ENCODE data around the gene SYNE1.
"Not testable (repeated sequence)": the region's sequence is repeated elsewhere in the genome, so short reads cannot be mapped to it uniquely, and the experiment has no call there.

Gene SYNE1, protein sequence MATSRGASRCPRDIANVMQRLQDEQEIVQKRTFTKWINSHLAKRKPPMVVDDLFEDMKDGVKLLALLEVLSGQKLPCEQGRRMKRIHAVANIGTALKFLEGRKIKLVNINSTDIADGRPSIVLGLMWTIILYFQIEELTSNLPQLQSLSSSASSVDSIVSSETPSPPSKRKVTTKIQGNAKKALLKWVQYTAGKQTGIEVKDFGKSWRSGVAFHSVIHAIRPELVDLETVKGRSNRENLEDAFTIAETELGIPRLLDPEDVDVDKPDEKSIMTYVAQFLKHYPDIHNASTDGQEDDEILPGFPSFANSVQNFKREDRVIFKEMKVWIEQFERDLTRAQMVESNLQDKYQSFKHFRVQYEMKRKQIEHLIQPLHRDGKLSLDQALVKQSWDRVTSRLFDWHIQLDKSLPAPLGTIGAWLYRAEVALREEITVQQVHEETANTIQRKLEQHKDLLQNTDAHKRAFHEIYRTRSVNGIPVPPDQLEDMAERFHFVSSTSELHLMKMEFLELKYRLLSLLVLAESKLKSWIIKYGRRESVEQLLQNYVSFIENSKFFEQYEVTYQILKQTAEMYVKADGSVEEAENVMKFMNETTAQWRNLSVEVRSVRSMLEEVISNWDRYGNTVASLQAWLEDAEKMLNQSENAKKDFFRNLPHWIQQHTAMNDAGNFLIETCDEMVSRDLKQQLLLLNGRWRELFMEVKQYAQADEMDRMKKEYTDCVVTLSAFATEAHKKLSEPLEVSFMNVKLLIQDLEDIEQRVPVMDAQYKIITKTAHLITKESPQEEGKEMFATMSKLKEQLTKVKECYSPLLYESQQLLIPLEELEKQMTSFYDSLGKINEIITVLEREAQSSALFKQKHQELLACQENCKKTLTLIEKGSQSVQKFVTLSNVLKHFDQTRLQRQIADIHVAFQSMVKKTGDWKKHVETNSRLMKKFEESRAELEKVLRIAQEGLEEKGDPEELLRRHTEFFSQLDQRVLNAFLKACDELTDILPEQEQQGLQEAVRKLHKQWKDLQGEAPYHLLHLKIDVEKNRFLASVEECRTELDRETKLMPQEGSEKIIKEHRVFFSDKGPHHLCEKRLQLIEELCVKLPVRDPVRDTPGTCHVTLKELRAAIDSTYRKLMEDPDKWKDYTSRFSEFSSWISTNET (N-terminal part only)
- 262 to 595 (median 463) reads per million in 3 donors for total RNA-seq

DNA sequence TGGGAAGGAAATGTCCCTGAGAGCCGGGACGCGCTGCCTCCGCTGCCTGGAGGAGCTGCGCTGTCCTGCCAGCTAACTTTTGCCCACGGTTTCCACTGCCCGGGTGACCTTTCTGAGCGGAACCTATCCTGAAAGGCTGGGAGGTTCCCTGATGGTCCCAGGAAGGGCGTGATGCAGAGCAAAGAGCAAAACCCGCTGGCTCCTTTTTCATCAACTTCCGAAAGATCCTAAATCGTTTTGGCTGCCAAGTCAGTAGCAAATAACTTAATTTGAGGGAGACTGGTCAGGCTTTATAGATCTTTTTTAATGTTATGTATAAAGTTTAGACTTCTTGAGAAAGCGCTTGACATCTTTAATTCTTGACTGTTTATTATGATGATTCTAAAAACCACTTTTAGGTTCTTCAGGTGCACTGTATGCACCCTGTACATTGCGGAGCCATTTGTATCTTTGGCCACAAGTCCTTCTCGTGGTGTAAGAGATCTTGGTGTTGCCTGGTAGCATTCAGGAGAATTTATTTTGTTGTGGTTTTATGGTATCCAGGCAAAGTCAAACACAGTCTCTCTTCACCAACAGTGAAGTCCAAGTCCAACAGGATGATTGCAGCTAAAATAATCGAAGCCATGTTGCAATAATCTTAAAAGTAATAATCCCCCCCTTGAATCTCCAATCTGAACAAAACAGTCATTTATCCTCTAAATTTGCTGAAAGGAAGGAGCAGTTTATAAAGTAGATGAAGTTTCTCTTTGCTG is at the start of gene SYNE1:
TSS of gene SYNE1 (minus strand) at position 67 of the 752 bp plus-strand sequence. CDS start 9,031 bp downstream, outside the sequence.
- Histone ChIP-seq H3K4me3 (ENCODE audit: insufficient read depth, low read depth, low read length, poor library complexity, severe bottlenecking) (no peak within 1 kb of the TSS), H3K27ac (ENCODE audit: insufficient read depth, low read length, poor library complexity, severe bottlenecking) (no peak within 1 kb of the TSS), H3K27me3 (replicated peaks; ENCODE audit: control insufficient read depth, insufficient read depth, low read length, poor library complexity, severe bottlenecking) (peaks cover 5% of the 10 kb centered on the region), H3K36me3 (ENCODE audit: control insufficient read depth, insufficient read depth, low read length) (no peaks in the 10 kb centered on the region), H3K9me3 (ENCODE audit: control insufficient read depth, low read length) (no peaks in the 10 kb centered on the region), H3K4me1 (ENCODE audit: control insufficient read depth, insufficient read depth, low read length, poor library complexity, severe bottlenecking) (no peaks in the 10 kb centered on the region)
- DNase-seq, result no peak

DNA sequence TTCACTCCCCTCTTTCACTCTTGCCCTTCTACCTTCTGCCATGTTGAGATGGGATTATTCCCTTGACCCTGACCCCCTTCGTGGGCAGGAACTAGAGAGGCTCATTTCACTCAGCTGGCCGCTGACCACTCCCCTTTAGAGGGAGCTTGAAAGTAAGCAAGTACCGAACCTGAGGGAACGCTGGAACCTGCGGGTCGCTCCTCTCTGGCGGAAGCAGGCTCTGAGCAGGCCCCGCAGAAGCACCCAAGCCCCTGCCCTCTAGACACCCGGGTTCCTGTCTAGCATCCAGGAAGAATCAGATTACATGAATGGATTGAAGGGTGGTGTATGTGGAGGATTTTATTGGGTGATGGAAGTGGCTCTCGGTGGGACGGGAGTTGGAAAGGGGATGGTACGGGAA is 48.7 kb upstream of the SYNE1 start:
- no peaks in the 10 kb centered on the region for H3K4me1 ChIP-seq (ENCODE audit: control insufficient read depth, insufficient read depth, low read length, poor library complexity, severe bottlenecking)
- no peaks in the 10 kb centered on the region for H3K36me3 ChIP-seq (ENCODE audit: control insufficient read depth, insufficient read depth, low read length)
- DNase-seq, result no peak
- H3K27ac ChIP-seq (ENCODE audit: insufficient read depth, low read length, poor library complexity, severe bottlenecking), result no peak overlapping the region
- no peak overlapping the region for H3K4me3 ChIP-seq (ENCODE audit: insufficient read depth, low read depth, low read length, poor library complexity, severe bottlenecking)
- H3K9me3 ChIP-seq (ENCODE audit: control insufficient read depth, low read length), result no peaks in the 10 kb centered on the region
- no peaks in the 10 kb centered on the region for H3K27me3 ChIP-seq (replicated peaks; ENCODE audit: control insufficient read depth, insufficient read depth, low read length, poor library complexity, severe bottlenecking)

DNA sequence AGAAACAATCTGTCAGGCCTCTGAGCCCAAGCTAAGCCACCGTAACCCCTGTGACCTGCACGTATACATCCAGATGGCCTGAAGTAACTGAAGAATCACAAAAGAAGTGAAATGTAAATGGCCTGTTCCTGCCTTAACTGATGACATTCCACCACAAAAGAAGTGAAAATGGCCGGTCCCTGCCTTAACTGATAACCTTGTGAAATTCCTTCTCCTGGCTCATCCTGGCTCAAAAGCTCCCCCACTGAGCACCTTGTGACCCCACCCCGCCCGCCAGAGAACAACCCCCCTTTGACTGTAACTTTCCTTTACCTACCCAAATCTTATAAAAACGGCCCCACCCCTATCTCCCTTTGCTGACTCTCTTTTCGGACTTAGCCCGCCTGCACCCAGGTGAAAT is 45.8 kb upstream of the SYNE1 start:
- not testable (repeated sequence) for H3K4me3 ChIP-seq (ENCODE audit: insufficient read depth, low read depth, low read length, poor library complexity, severe bottlenecking); DNase-seq; H3K36me3 ChIP-seq (ENCODE audit: control insufficient read depth, insufficient read depth, low read length); H3K27me3 ChIP-seq (replicated peaks; ENCODE audit: control insufficient read depth, insufficient read depth, low read length, poor library complexity, severe bottlenecking); H3K4me1 ChIP-seq (ENCODE audit: control insufficient read depth, insufficient read depth, low read length, poor library complexity, severe bottlenecking); H3K27ac ChIP-seq (ENCODE audit: insufficient read depth, low read length, poor library complexity, severe bottlenecking); H3K9me3 ChIP-seq (ENCODE audit: control insufficient read depth, low read length)

DNA sequence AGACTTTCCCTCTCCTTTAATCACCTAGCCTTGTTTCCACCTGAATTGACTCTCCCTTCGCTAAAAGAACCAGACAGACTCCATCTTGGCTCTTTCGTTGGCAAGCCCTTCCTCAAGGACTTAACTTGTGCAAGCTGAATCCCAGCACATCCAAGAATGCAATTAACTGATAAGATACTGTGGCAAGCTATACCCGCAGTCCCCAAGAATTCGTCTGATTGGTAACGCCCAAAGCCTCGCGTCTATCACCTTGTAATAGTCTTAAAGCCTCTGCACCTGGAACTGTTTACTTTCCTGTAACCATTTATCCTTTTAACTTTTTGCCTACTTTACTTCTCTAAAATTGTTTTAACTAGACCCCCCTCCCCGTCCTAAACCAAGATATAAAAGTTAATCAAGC is 45.0 kb upstream of the SYNE1 start:
- H3K4me1 ChIP-seq (ENCODE audit: control insufficient read depth, insufficient read depth, low read length, poor library complexity, severe bottlenecking), result no peaks in the 10 kb centered on the region
- H3K4me3 ChIP-seq (ENCODE audit: insufficient read depth, low read depth, low read length, poor library complexity, severe bottlenecking), result no peak overlapping the region
- DNase-seq, result no peak
- H3K36me3 ChIP-seq (ENCODE audit: control insufficient read depth, insufficient read depth, low read length), result no peaks in the 10 kb centered on the region
- H3K27ac ChIP-seq (ENCODE audit: insufficient read depth, low read length, poor library complexity, severe bottlenecking), result no peak overlapping the region
- H3K27me3 ChIP-seq (replicated peaks; ENCODE audit: control insufficient read depth, insufficient read depth, low read length, poor library complexity, severe bottlenecking), result no peaks in the 10 kb centered on the region
- H3K9me3 ChIP-seq (ENCODE audit: control insufficient read depth, low read length), result no peaks in the 10 kb centered on the region

DNA sequence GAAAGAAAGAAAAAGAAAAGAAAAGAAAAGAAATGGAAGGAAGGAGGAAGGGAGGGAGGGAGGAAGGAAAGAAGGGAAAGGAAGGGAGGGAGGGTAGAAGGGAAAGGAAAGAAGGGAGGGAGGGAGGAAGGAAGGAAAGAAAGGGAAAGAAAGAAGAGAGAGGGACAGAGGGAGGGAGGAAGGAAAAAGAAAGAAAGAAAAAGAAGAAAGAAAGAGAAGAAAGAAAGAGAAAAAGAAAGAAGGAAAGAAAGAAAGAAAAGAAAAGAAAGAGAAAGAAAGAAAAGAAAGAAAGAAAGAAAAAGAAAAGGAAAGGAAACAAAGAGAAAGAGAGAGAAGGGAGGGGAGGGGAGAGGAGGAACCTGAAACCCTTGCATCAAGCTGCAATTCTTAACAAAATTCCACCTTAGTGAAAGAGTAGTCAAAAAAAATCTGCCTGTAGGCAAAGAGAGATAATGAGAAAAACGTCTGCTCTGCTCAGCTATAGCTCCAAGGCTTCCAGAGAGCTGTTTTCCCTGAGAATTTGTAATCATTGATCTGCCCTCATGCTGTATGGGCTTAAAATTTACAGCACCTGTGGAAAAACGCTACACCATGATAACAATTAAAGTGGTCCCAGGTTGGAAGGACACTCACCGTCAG is 43.8 kb upstream of the SYNE1 start:
- no peak for DNase-seq
- Histone ChIP-seq H3K27ac (ENCODE audit: insufficient read depth, low read length, poor library complexity, severe bottlenecking) (no peak overlapping the region), H3K4me3 (ENCODE audit: insufficient read depth, low read depth, low read length, poor library complexity, severe bottlenecking) (no peak overlapping the region), H3K27me3 (replicated peaks; ENCODE audit: control insufficient read depth, insufficient read depth, low read length, poor library complexity, severe bottlenecking) (no peaks in the 10 kb centered on the region), H3K9me3 (ENCODE audit: control insufficient read depth, low read length) (no peaks in the 10 kb centered on the region), H3K4me1 (ENCODE audit: control insufficient read depth, insufficient read depth, low read length, poor library complexity, severe bottlenecking) (no peaks in the 10 kb centered on the region), H3K36me3 (ENCODE audit: control insufficient read depth, insufficient read depth, low read length) (no peaks in the 10 kb centered on the region)

DNA sequence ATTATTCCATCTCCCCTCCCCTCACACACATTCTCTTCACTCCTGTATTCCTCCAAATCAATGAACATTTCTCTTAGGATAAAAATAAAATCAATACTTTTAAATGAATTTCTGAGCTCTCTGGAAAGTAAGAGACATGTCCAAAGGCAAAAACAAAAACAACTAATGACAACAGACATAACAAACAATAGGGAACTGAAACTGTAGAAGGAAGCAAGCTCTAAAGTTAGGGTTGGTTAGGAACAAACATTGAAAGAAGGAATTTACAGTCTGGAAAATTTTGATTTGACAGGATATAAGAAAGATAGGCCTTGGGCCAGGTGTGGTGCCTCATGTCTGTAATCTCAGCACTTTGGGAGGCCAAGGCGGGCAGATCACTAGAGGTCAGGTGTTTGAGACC is 43.0 kb upstream of the SYNE1 start:
- DNase-seq, result no peak
- Histone ChIP-seq H3K9me3 (ENCODE audit: control insufficient read depth, low read length) (no peaks in the 10 kb centered on the region), H3K4me1 (ENCODE audit: control insufficient read depth, insufficient read depth, low read length, poor library complexity, severe bottlenecking) (no peaks in the 10 kb centered on the region)

DNA sequence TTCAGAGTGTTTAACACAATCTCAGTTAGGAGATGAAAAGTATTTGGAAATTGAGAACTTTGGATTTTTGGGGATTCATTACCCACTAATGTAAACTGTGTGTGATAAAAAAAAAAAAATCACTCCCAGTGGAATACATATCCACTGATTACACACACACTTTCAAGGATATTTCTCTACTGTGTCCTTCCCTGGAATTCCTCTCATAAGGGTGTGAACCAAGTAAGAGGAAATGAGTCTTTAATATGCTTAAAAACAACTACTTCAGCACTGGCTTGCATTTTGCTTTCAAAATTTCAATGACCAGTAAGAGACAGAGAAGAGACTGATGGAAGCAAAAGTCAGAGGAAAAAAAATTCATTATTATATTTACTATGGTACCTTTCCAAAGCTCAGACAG is 36.1 kb upstream of the SYNE1 start:
- Histone ChIP-seq H3K36me3 (ENCODE audit: control insufficient read depth, insufficient read depth, low read length) (no peaks in the 10 kb centered on the region), H3K9me3 (ENCODE audit: control insufficient read depth, low read length) (no peaks in the 10 kb centered on the region), H3K27me3 (replicated peaks; ENCODE audit: control insufficient read depth, insufficient read depth, low read length, poor library complexity, severe bottlenecking) (no peaks in the 10 kb centered on the region), H3K4me3 (ENCODE audit: insufficient read depth, low read depth, low read length, poor library complexity, severe bottlenecking) (no peak overlapping the region), H3K27ac (ENCODE audit: insufficient read depth, low read length, poor library complexity, severe bottlenecking) (no peak overlapping the region), H3K4me1 (ENCODE audit: control insufficient read depth, insufficient read depth, low read length, poor library complexity, severe bottlenecking) (no peaks in the 10 kb centered on the region)
- DNase-seq, result no peak

More for the DNA sequence above, 43.0 kb upstream of the SYNE1 start:
- H3K27ac ChIP-seq (ENCODE audit: insufficient read depth, low read length, poor library complexity, severe bottlenecking), result no peak overlapping the region
- no peak overlapping the region for H3K4me3 ChIP-seq (ENCODE audit: insufficient read depth, low read depth, low read length, poor library complexity, severe bottlenecking)
- no peaks in the 10 kb centered on the region for H3K36me3 ChIP-seq (ENCODE audit: control insufficient read depth, insufficient read depth, low read length)
- no peaks in the 10 kb centered on the region for H3K27me3 ChIP-seq (replicated peaks; ENCODE audit: control insufficient read depth, insufficient read depth, low read length, poor library complexity, severe bottlenecking)

DNA sequence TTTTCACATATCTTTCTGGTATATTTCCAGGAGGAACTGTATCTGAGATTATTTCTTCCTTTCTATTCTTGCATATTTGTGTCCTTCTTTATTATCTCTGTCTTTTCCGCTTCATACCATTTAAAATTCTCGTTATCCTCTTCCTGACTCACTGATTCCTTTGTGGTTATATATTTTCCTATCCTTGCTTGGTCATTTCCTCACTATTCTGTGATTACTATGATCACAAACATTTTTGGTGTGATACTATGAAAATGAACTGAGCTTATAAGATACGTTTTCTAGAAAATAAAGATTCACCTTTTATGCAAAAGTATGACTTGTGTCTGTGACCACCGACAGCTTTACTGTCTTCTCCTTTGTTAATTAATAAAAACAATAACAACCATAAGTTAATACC is 34.0 kb upstream of the SYNE1 start:
- no peak overlapping the region for H3K27ac ChIP-seq (ENCODE audit: insufficient read depth, low read length, poor library complexity, severe bottlenecking)
- H3K4me1 ChIP-seq (ENCODE audit: control insufficient read depth, insufficient read depth, low read length, poor library complexity, severe bottlenecking), result no peaks in the 10 kb centered on the region
- no peaks in the 10 kb centered on the region for H3K27me3 ChIP-seq (replicated peaks; ENCODE audit: control insufficient read depth, insufficient read depth, low read length, poor library complexity, severe bottlenecking)
- H3K36me3 ChIP-seq (ENCODE audit: control insufficient read depth, insufficient read depth, low read length), result no peaks in the 10 kb centered on the region
- H3K9me3 ChIP-seq (ENCODE audit: control insufficient read depth, low read length), result no peaks in the 10 kb centered on the region
- no peak for DNase-seq
- no peak overlapping the region for H3K4me3 ChIP-seq (ENCODE audit: insufficient read depth, low read depth, low read length, poor library complexity, severe bottlenecking)

DNA sequence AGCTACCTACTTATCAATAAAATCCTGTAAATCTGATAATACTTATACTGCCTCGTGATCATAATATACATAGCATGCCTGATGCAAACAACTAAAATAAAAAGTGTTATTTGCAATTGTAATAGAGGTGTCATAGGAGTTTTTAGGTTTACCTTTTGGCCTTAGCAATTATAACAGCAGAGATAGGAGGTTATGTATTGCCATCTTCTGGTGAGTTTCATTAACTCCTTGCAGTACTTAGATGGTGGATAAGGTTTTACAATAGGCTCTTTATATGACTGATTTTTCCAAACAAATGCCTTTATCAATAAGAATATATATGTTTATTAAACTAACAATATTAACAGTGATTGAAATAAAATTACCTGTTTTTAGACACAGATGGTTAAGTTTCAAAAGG is 32.7 kb upstream of the SYNE1 start:
- no peaks in the 10 kb centered on the region for H3K36me3 ChIP-seq (ENCODE audit: control insufficient read depth, insufficient read depth, low read length)
- DNase-seq, result no peak
- no peaks in the 10 kb centered on the region for H3K9me3 ChIP-seq (ENCODE audit: control insufficient read depth, low read length)
- no peak overlapping the region for H3K4me3 ChIP-seq (ENCODE audit: insufficient read depth, low read depth, low read length, poor library complexity, severe bottlenecking)
- H3K27me3 ChIP-seq (replicated peaks; ENCODE audit: control insufficient read depth, insufficient read depth, low read length, poor library complexity, severe bottlenecking), result no peaks in the 10 kb centered on the region
- H3K27ac ChIP-seq (ENCODE audit: insufficient read depth, low read length, poor library complexity, severe bottlenecking), result no peak overlapping the region
- no peaks in the 10 kb centered on the region for H3K4me1 ChIP-seq (ENCODE audit: control insufficient read depth, insufficient read depth, low read length, poor library complexity, severe bottlenecking)

Measured in effector memory CD4-positive, alpha-beta T cell (primary cell).